Measurements from ENCODE around the gene MEOX1. TPM values are rescaled to one million over a fixed set of nuclear protein-coding genes. Genes with fewer than 3 reads are reported as not detected.

The MEOX1 gene
- total RNA-seq, 1 experiment from 2014 or later = 0.84 TPM

GRCh38 chr17:43615330-43616028 lies 46.2 kb downstream of the MEOX1 start:
- H3K9ac ChIP-seq (ENCODE audit: low read length) = no peak overlapping the region
- intact Hi-C loops (cut with micrococcal nuclease) = no loop called here
- no peaks in the 10 kb centered on the region for H3K4me1 ChIP-seq (ENCODE audit: insufficient read depth, low read length)
- no peak overlapping the region for H3K4me3 ChIP-seq (ENCODE audit: low read length)
- ChIA-PET CTCF (no interaction called here), POLR2A (ENCODE audit: unreplicated experiment) (no interaction called here)
- H3K27me3 ChIP-seq (ENCODE audit: low read length) = 0 out of 2 replicates have a peak, but pooled peaks cover 3% of the 10 kb centered on the region
- H3F3A ChIP-seq (ENCODE audit: low read length, unreplicated experiment) = no peaks in the 10 kb centered on the region
- H4K20me1 ChIP-seq (ENCODE audit: low read length) = no peaks in the 10 kb centered on the region
- no peak overlapping the region for H3K27ac ChIP-seq (ENCODE audit: low read length)
- no peak overlapping the region for H2AFZ ChIP-seq (ENCODE audit: low read length)
- no peak for DNase-seq
- no peaks in the 10 kb centered on the region for H3K79me2 ChIP-seq (ENCODE audit: low read length)
- ATAC-seq = no peak
- H3K4me2 ChIP-seq (ENCODE audit: low read length) = no peak overlapping the region
- BruUV-seq (replicated peaks) = no TSS peak
- H3K9me3 ChIP-seq (ENCODE audit: low read length) = no peaks in the 10 kb centered on the region
- H3K36me3 ChIP-seq (ENCODE audit: low read depth, low read length) = no peaks in the 10 kb centered on the region
- no peak for TF ChIP-seq CTCF (conservative IDR thresholded peaks at IDR 0.05; ENCODE audit: low read depth, low read length)
- no peak for TF ChIP-seq EZH2 (IDR thresholded peaks at IDR 0.05; ENCODE audit: low read length, unreplicated experiment)
- no peak for TF ChIP-seq EZH2phosphoT487 (IDR thresholded peaks at IDR 0.05; ENCODE audit: borderline replicate concordance, low read length)
- H3K9me2 ChIP-seq (replicated peaks; ENCODE audit: low read length) = no peaks in the 10 kb centered on the region

GRCh38 chr17:43614561-43614960 lies 47.2 kb downstream of the MEOX1 start:
- POLR2A ChIA-PET (ENCODE audit: unreplicated experiment) = no interaction called here
- Histone ChIP-seq H2AFZ (ENCODE audit: low read length) (no peak overlapping the region), H3K4me1 (ENCODE audit: insufficient read depth, low read length) (no peaks in the 10 kb centered on the region), H3K36me3 (ENCODE audit: low read depth, low read length) (no peaks in the 10 kb centered on the region), H3K9ac (ENCODE audit: low read length) (no peak overlapping the region), H3K79me2 (ENCODE audit: low read length) (no peaks in the 10 kb centered on the region), H3K4me2 (ENCODE audit: low read length) (no peak overlapping the region), H3K27me3 (ENCODE audit: low read length) (0 out of 2 replicates have a peak, but pooled peaks cover 3% of the 10 kb centered on the region), H3F3A (ENCODE audit: low read length, unreplicated experiment) (no peaks in the 10 kb centered on the region), H3K27ac (ENCODE audit: low read length) (no peak overlapping the region), H3K4me3 (ENCODE audit: low read length) (no peak overlapping the region), H3K9me3 (ENCODE audit: low read length) (no peaks in the 10 kb centered on the region), H4K20me1 (ENCODE audit: low read length) (no peaks in the 10 kb centered on the region), H3K9me2 (replicated peaks; ENCODE audit: low read length) (no peaks in the 10 kb centered on the region)
- CTCF ChIA-PET = no interaction called here
- ATAC-seq (no peak), DNase-seq (no peak)
- intact Hi-C loops (cut with micrococcal nuclease) = no loop called here
- no peak for TF ChIP-seq CTCF (conservative IDR thresholded peaks at IDR 0.05; ENCODE audit: low read depth, low read length)
- no peak for TF ChIP-seq EZH2 (IDR thresholded peaks at IDR 0.05; ENCODE audit: low read length, unreplicated experiment)
- no peak for TF ChIP-seq EZH2phosphoT487 (IDR thresholded peaks at IDR 0.05; ENCODE audit: borderline replicate concordance, low read length)
- BruUV-seq (replicated peaks) = no TSS peak

- no peak overlapping the region for H3K4me2 ChIP-seq (ENCODE audit: low read length)
Observed at GRCh38 chr17:43613917-43614316, 47.8 kb downstream of the MEOX1 start.

More at GRCh38 chr17:43613917-43614316, 47.8 kb downstream of the MEOX1 start:
- intact Hi-C loops (cut with micrococcal nuclease) = no loop called here
- DNase-seq (no peak), ATAC-seq (no peak)
- ChIA-PET POLR2A (ENCODE audit: unreplicated experiment) (no interaction called here), CTCF (no interaction called here)
- Histone ChIP-seq H2AFZ (ENCODE audit: low read length) (no peak overlapping the region), H3K9me3 (ENCODE audit: low read length) (no peaks in the 10 kb centered on the region), H3K27me3 (ENCODE audit: low read length) (0 out of 2 replicates have a peak, but pooled peaks cover 3% of the 10 kb centered on the region), H3K9me2 (replicated peaks; ENCODE audit: low read length) (no peaks in the 10 kb centered on the region), H3K27ac (ENCODE audit: low read length) (no peak overlapping the region), H3K79me2 (ENCODE audit: low read length) (no peaks in the 10 kb centered on the region), H4K20me1 (ENCODE audit: low read length) (no peaks in the 10 kb centered on the region), H3K36me3 (ENCODE audit: low read depth, low read length) (no peaks in the 10 kb centered on the region), H3F3A (ENCODE audit: low read length, unreplicated experiment) (no peaks in the 10 kb centered on the region), H3K4me1 (ENCODE audit: insufficient read depth, low read length) (no peaks in the 10 kb centered on the region), H3K4me3 (ENCODE audit: low read length) (no peak overlapping the region), H3K9ac (ENCODE audit: low read length) (no peak overlapping the region)
- no TSS peak for BruUV-seq (replicated peaks)
- no peak for TF ChIP-seq CTCF (conservative IDR thresholded peaks at IDR 0.05; ENCODE audit: low read depth, low read length)
- no peak for TF ChIP-seq EZH2 (IDR thresholded peaks at IDR 0.05; ENCODE audit: low read length, unreplicated experiment)
- TF ChIP-seq EZH2phosphoT487 (IDR thresholded peaks at IDR 0.05; ENCODE audit: borderline replicate concordance, low read length) = no peak

Data from PC-3 (cell line).